ENCODE data around the gene ASIC4. TPM values are rescaled to one million over a fixed set of nuclear protein-coding genes. Genes with fewer than 3 reads are reported as not detected.

Gene ASIC4
- total and polyA plus RNA-seq, 2 of the 13 experiments (the other 11 are each of a cell fraction or from before 2014, with no cell fraction given) = 0.03 TPM; not detected in 1

GRCh38 chr2:219543596-219544358 is 29.5 kb downstream of the ASIC4 start, which contains the start of the genes CHPF and TMEM198 (continued):
- TF ChIP-seq ZNF142 (CRISPR knock-in tag; IDR thresholded peaks at IDR 0.05) = peak; percentile 95; the same call in 1 of the 2 replicates
- TF ChIP-seq ZFP36 (IDR thresholded peaks at IDR 0.05; ENCODE audit: borderline replicate concordance, low read depth, low read length, partially characterized antibody) = no peak
- TF ChIP-seq ZSCAN31 (CRISPR knock-in tag; IDR thresholded peaks at IDR 0.05; ENCODE audit: low read depth) = peak; percentile 69; the same call in 1 of the 2 replicates
- TF ChIP-seq ISL2 (CRISPR knock-in tag; IDR thresholded peaks at IDR 0.05) = peak; percentile 90
- TF ChIP-seq EP300 (IDR thresholded peaks at IDR 0.05; ENCODE audit: low read depth in 2 of 2, low read length in 2 of 2) = peak in 1 of 2 experiments; percentile 59; a peak in 1 of 4 replicates
- no peak; the same call in 1 of the 2 replicates for TF ChIP-seq EP300 (CRISPR knock-in tag; IDR thresholded peaks at IDR 0.05; ENCODE audit: borderline replicate concordance)
- peak; percentile 55; the same call in 1 of the 2 replicates for TF ChIP-seq AKNA (CRISPR knock-in tag; IDR thresholded peaks at IDR 0.05; ENCODE audit: borderline replicate concordance)
- peak; percentile 92 for TF ChIP-seq ZNF800 (CRISPR knock-in tag; IDR thresholded peaks at IDR 0.05)
- peak; percentile 76; the same call in 1 of the 2 replicates for TF ChIP-seq STAT6 (CRISPR knock-in tag; IDR thresholded peaks at IDR 0.05; ENCODE audit: borderline replicate concordance)
- peak; percentile 54 for TF ChIP-seq ZNF12 (CRISPR knock-in tag; IDR thresholded peaks at IDR 0.05)
- TF ChIP-seq NFYB (CRISPR knock-in tag; IDR thresholded peaks at IDR 0.05) = peak; percentile 82

All from HepG2 (cell line).